ENCODE results near the gene OR8G1. TPM values are rescaled to one million over a fixed set of nuclear protein-coding genes. Genes with fewer than 3 reads are reported as not detected.
"Not testable (repeated sequence)": the region's sequence is repeated elsewhere in the genome, so short reads cannot be mapped to it uniquely, and the experiment has no call there.

OR8G1 gene
- total and polyA plus RNA-seq, 2 of the 8 experiments (the other 6 are each of a cell fraction or from before 2014, with no cell fraction given), result not detected

DNA sequence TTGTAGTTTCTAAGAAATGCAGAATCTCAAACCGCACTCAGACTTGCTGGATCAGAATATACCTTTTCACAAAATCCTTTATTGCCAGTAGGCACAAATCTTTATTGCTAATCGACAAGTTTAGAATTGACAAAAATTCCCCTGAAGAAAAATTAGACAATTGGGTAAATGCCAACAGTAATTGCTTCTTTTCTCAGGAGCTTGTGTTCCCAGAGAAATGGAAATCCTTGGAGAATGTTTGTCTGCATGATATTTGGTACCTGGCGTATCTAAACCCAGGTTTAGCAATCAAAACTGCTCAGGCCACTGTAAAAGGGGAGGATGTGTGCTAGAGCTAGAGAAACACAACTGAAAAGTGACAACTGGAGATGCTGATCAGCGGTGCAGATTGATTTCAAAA lies 15.2 kb downstream of the OR8G1 start, which contains the start of gene OR8G5 (continued):
- TF ChIP-seq GABPA (IDR thresholded peaks at IDR 0.05; ENCODE audit: borderline replicate concordance, insufficient read depth, low read length), result no peak

- H3K23ac ChIP-seq (ENCODE audit: insufficient read length); H3K27me3 ChIP-seq (replicated peaks in 1 of 4; ENCODE audit: control insufficient read depth in 3 of 4, extremely low read depth in 1 of 4, insufficient read depth in 3 of 4, low read length in 3 of 4); H3K23me2 ChIP-seq (ENCODE audit: low read depth, low read length); H3K79me1 ChIP-seq (ENCODE audit: low read depth, low read length); H3K18ac ChIP-seq (ENCODE audit: extremely low read depth, low read length); FAIRE-seq; H2BK12ac ChIP-seq (ENCODE audit: low read depth, low read length); H3K27ac ChIP-seq (ENCODE audit: low read depth, low read length); H3K9me3 ChIP-seq (ENCODE audit: insufficient read depth in 2 of 2, low read depth in 1 of 2, low read length in 1 of 2); H4K91ac ChIP-seq (replicated peaks; ENCODE audit: insufficient read length, low read length); DNase-seq (ENCODE audit: low read depth in 1 of 2, low spot score in 2 of 2); H2AK5ac ChIP-seq (ENCODE audit: low read depth, low read length); H3K4me1 ChIP-seq (replicated peaks in 1 of 4; ENCODE audit: control insufficient read depth in 3 of 4, insufficient read depth in 4 of 4, low read length in 3 of 4); H3K36me3 ChIP-seq (ENCODE audit: control insufficient read depth in 2 of 4, insufficient read depth in 4 of 4, low read length in 3 of 4); H3K4me2 ChIP-seq (ENCODE audit: insufficient read depth in 1 of 2, low read depth in 2 of 2, low read length in 2 of 2); H3K79me2 ChIP-seq (ENCODE audit: control insufficient read depth in 1 of 2, insufficient read depth in 2 of 2, low read length in 2 of 2); H3K56ac ChIP-seq (replicated peaks; ENCODE audit: insufficient read length, low read depth, low read length); H4K8ac ChIP-seq (ENCODE audit: extremely low read depth, insufficient read depth, low read length); H3K9ac ChIP-seq (replicated peaks in 1 of 4; ENCODE audit: extremely low read depth in 1 of 4, low read depth in 3 of 4, low read length in 3 of 4); H3K4me3 ChIP-seq (ENCODE audit: extremely low read depth in 1 of 4, insufficient read depth in 2 of 4, low read depth in 3 of 4, low read length in 4 of 4); H2BK15ac ChIP-seq (ENCODE audit: low read length); H2BK120ac ChIP-seq (replicated peaks; ENCODE audit: low read depth, low read length); H4K20me1 ChIP-seq (replicated peaks in 1 of 2; ENCODE audit: control insufficient read depth in 1 of 2, insufficient read depth in 2 of 2, low read length in 2 of 2); H3K4ac ChIP-seq (replicated peaks; ENCODE audit: insufficient read length, low read depth, low read length); H2BK5ac ChIP-seq (ENCODE audit: low read depth, low read length); H4K5ac ChIP-seq (ENCODE audit: insufficient read length, low read depth, low read length); H3K14ac ChIP-seq (ENCODE audit: insufficient read length); H2BK20ac ChIP-seq (ENCODE audit: low read length); POLR2A ChIA-PET (ENCODE audit: partially characterized antibody): not testable (repeated sequence)
- H2AFZ ChIP-seq (ENCODE audit: low read length), result 0 out of 2 replicates have a peak overlapping the region, but pooled peaks have one; percentile 68
- CTCF ChIA-PET (ENCODE audit: partially characterized antibody), result interaction anchor here (0.9 kb wide), 1 partner anchor 137 kb away, joined by 3 read pairs; no protein-coding TSS in a partner anchor
- WGBS, 2 experiments (ENCODE audit: extremely low coverage in 1 of 2, insufficient coverage in 1 of 2, insufficient read length in 1 of 2, insufficient replicate concordance in 2 of 2, low coverage in 1 of 2, low lambda C conversion rate in 2 of 2, missing lambda C conversion rate in 1 of 2), result 93% methylated on average over 4 of the region's 4 CpGs; no CpG with 5 or more reads in 1 of the 2 experiments
These were observed 24.1 kb downstream of the OR8G1 start for GRCh38 chr11:124265041-124265440.

Measured in H1 (cell line).